RWPE2 (cell line): ENCODE results near the gene OR10P1.

Experiments used
- ATAC-seq: fragments of 200-7000 bp; cut with Tn5 transposase; 3 replicates; pipeline ENCODE4 v1.9.1; 2021; ENCODE audit warnings: low read depth
- DNase-seq: peaks from one replicate; pipeline ENCODE4 v3.0.0-alpha.2; 2020; ENCODE audit warnings: low spot score
- H3K27ac ChIP-seq: fragments of 450-650 bp; 2 replicates; pipeline ENCODE4 v1.5.1; 2017; ENCODE audit warnings: mild to moderate bottlenecking; ENCODE audit not compliant: poor library complexity, severe bottlenecking
- H3K27me3 ChIP-seq: fragments of 250-450 bp; sonication (Bioruptor Pico); 2 replicates; pipeline ENCODE4 v1.5.1; 2021; ENCODE audit warnings: mild to moderate bottlenecking, moderate library complexity; ENCODE audit not compliant: insufficient read depth, poor library complexity, severe bottlenecking
- H3K36me3 ChIP-seq: fragments of 250-450 bp; sonication (Bioruptor Pico); 2 replicates; pipeline ENCODE4 v1.5.1; 2020; ENCODE audit warnings: low read depth, mild to moderate bottlenecking, moderate library complexity
- H3K4me1 ChIP-seq: fragments of 250-450 bp; sonication (Bioruptor Pico); 2 replicates; pipeline ENCODE4 v1.5.1; 2021; ENCODE audit warnings: mild to moderate bottlenecking, moderate library complexity; ENCODE audit not compliant: insufficient read depth, poor library complexity, severe bottlenecking
- H3K4me3 ChIP-seq: fragments of 250-450 bp; sonication (Bioruptor Pico); 2 replicates; pipeline ENCODE4 v1.5.1; 2021; ENCODE audit warnings: mild to moderate bottlenecking, moderate library complexity; ENCODE audit not compliant: severe bottlenecking
- H3K9me3 ChIP-seq: fragments of 250-450 bp; sonication (Bioruptor Pico); 2 replicates; pipeline ENCODE4 v1.5.1; 2021; ENCODE audit warnings: mild to moderate bottlenecking, moderate library complexity; ENCODE audit not compliant: severe bottlenecking
- TF ChIP-seq, protein P1 (sequence below): fragments of 450-650 bp; IDR thresholded peaks from one replicate; pipeline ENCODE4 v1.5.1; 2017; ENCODE audit warnings: mild to moderate bottlenecking, moderate library complexity; ENCODE audit not compliant: poor library complexity, severe bottlenecking

The OR10P1 gene

DNA sequence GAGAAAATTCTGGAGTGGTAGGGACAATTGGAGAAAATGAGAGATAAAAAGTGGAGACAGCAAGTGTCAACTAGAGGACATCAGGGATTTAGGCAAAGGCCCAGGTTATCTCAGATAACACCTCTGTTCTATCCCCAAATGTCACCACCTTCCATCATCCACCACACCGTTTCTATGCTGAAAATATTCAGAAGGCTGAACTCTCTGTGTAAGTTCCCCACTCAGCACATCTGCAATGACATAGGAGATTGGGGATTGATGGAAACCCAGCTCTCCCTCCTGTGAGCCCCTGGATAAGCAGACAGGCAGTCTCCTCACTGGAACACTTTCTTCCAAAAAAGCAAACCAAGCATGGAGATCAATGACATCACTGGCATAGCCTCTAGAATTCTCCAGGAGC lies 5.6 kb upstream of the OR10P1 start:
- no peak overlapping the region for H3K27ac ChIP-seq
- no peaks in the 10 kb centered on the region for H3K4me1 ChIP-seq
- no peak for ATAC-seq
- H3K36me3 ChIP-seq, result no peaks in the 10 kb centered on the region
- H3K9me3 ChIP-seq, result no peaks in the 10 kb centered on the region
- H3K4me3 ChIP-seq, result no peak overlapping the region
- TF ChIP-seq, protein P1, sequence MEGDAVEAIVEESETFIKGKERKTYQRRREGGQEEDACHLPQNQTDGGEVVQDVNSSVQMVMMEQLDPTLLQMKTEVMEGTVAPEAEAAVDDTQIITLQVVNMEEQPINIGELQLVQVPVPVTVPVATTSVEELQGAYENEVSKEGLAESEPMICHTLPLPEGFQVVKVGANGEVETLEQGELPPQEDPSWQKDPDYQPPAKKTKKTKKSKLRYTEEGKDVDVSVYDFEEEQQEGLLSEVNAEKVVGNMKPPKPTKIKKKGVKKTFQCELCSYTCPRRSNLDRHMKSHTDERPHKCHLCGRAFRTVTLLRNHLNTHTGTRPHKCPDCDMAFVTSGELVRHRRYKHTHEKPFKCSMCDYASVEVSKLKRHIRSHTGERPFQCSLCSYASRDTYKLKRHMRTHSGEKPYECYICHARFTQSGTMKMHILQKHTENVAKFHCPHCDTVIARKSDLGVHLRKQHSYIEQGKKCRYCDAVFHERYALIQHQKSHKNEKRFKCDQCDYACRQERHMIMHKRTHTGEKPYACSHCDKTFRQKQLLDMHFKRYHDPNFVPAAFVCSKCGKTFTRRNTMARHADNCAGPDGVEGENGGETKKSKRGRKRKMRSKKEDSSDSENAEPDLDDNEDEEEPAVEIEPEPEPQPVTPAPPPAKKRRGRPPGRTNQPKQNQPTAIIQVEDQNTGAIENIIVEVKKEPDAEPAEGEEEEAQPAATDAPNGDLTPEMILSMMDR, result no peak
- peaks cover 6% of the 10 kb centered on the region for H3K27me3 ChIP-seq
- DNase-seq, result no peak

DNA sequence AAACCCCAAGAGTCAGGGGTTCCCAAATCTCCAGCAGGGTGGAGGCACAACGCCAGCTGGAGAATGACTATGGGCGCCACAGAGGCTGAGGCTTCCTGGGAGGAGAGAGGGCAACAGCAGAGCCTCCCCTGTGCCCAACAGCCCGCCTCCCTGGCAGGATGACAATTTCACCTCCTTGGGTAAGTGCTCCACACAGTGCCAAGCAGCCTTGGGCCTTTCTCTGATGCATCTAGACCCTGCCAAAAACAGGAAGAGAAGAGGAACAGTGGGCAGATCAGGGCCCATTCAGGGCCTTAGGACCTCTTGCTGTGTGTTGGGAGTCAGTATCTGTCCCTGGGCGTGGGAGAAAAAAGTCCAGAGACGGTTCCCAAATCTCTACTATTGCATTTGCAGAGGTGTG lies 5.0 kb upstream of the OR10P1 start:
- Histone ChIP-seq H3K27ac (no peak overlapping the region), H3K9me3 (no peaks in the 10 kb centered on the region), H3K4me1 (no peaks in the 10 kb centered on the region), H3K27me3 (peaks cover 6% of the 10 kb centered on the region), H3K4me3 (no peak overlapping the region), H3K36me3 (no peaks in the 10 kb centered on the region)
- DNase-seq, result no peak
- TF ChIP-seq, protein P1, result no peak
- no peak for ATAC-seq

DNA sequence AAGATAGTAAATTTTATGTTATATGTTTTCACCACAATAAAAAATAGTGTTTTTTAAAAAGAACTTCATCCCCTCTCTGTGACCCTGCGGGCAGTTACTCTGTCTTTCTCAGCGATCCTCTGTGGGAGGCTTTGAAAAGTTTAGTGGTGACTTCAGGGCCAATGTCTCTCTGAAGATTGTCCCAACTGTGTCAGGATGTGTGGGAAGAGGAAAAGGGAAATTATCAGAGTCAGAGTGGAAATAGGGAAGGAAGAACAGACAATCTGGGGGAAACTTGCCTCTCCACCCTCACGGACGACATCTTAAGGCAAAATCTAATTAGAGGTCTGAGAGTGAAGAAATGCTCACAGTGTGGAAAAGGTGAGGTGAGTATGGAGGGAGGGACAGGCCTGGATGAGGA lies 3.5 kb upstream of the OR10P1 start:
- H3K27me3 ChIP-seq, result peaks cover 6% of the 10 kb centered on the region
- DNase-seq (no peak), ATAC-seq (no peak)
- no peak overlapping the region for H3K4me3 ChIP-seq
- no peaks in the 10 kb centered on the region for H3K36me3 ChIP-seq
- H3K27ac ChIP-seq, result no peak overlapping the region
- no peaks in the 10 kb centered on the region for H3K9me3 ChIP-seq
- TF ChIP-seq, protein P1, result no peak
- no peaks in the 10 kb centered on the region for H3K4me1 ChIP-seq

DNA sequence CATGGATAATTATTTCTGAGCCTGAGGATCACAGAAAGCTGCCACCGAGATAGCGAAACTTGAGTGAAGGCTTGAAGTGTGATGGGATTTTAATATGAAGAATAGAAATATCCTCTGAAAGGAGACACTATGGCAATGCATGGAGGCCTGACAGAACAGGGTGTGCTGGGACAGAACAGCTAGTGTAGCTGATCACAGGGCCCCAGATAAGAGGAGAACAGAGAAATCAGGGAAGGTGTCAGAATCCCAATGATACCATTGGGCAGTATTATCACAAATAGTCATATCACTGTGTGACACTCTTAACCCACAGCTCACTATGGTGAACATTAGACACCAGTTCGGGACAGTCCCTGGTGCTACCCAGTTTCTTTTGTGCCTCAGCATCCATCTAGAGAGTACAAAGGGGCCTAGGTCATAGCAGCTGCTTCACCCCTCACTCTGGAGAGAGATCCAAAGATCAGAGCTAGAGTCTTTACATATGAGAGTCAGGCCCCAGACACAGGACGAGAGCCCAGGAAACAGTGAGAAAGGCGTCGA lies 506 bp upstream of the OR10P1 start:
- Histone ChIP-seq H3K9me3 (no peaks in the 10 kb centered on the region), H3K36me3 (no peaks in the 10 kb centered on the region), H3K4me3 (no peak overlapping the region), H3K4me1 (no peaks in the 10 kb centered on the region), H3K27ac (no peak overlapping the region), H3K27me3 (peaks cover 8% of the 10 kb centered on the region)
- ATAC-seq (no peak), DNase-seq (no peak)
- TF ChIP-seq, protein P1, result no peak

DNA sequence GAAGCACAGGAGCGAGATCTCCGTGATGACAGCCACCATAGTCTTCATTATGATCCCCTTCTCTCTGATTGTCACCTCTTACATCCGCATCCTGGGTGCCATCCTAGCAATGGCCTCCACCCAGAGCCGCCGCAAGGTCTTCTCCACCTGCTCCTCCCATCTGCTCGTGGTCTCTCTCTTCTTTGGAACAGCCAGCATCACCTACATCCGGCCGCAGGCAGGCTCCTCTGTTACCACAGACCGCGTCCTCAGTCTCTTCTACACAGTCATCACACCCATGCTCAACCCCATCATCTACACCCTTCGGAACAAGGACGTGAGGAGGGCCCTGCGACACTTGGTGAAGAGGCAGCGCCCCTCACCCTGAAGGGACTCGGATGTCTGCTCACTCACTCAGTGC lies 775 bp downstream of the OR10P1 start:
- DNase-seq, result no peak
- Histone ChIP-seq H3K36me3 (no peaks in the 10 kb centered on the region), H3K9me3 (no peaks in the 10 kb centered on the region), H3K27me3 (peaks cover 8% of the 10 kb centered on the region), H3K4me3 (no peak overlapping the region), H3K27ac (no peak overlapping the region), H3K4me1 (no peaks in the 10 kb centered on the region)
- TF ChIP-seq, protein P1, result no peak
- no peak for ATAC-seq
